ENCODE results near the gene NELL1.

DNA sequence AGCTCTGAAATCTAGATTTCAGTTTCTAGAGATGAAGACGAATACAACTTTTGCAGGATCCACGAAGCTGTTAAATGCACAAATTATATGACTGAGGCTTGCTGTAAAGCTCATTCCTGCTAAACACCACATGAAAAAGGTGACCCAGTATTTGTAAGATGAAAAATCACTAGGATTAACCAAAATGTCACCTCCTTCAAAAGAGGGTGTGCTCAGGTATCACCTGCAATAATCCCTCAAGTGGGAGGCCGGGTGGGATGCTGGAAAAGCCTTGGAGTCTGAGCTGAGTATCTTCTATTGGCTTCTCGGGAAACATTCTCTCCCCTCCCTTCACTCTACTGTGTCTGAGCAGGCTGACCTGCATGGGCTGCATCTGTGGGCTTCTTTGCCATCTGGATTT is 195.8 kb downstream of the NELL1 start:
- TF ChIP-seq POLR2A (IDR thresholded peaks at IDR 0.05; ENCODE audit: low read depth, low read length) (no peak), POLR2AphosphoS5 (IDR thresholded peaks at IDR 0.05; ENCODE audit: low read depth, low read length) (no peak), SPI1 (IDR thresholded peaks at IDR 0.05; ENCODE audit: low read depth, low read length) (no peak), TAF1 (IDR thresholded peaks at IDR 0.05; ENCODE audit: low read depth, low read length) (no peak)
